ENCODE results near the gene SERPIND1. TPM values are rescaled to one million over a fixed set of nuclear protein-coding genes. Genes with fewer than 3 reads are reported as not detected.

Gene SERPIND1
- total and polyA plus RNA-seq, 10 of the 15 experiments (the other 5 are each of a cell fraction or from before 2014, with no cell fraction given), result 0.08 to 0.85 (median 0.38) TPM; not detected in 1

GRCh38 chr22:20750461-20751184 lies 23.3 kb upstream of the SERPIND1 start (continued):
- no peak for TF ChIP-seq HDGF (IDR thresholded peaks at IDR 0.05)
- TF ChIP-seq PAX5 (IDR thresholded peaks at IDR 0.05; ENCODE audit: borderline replicate concordance, low read depth, low read length), result peak; percentile 28; the same call in 1 of the 2 replicates
- TF ChIP-seq TCF3 (IDR thresholded peaks at IDR 0.05; ENCODE audit: borderline replicate concordance, insufficient read depth, low read depth, low read length), result 0 out of 2 replicates have a peak, but pooled peaks have one; percentile 78
- no peak for TF ChIP-seq PML (IDR thresholded peaks at IDR 0.05; ENCODE audit: low read length)
- TF ChIP-seq POLR2AphosphoS5 (IDR thresholded peaks at IDR 0.05; ENCODE audit: low read length), result peak; percentile 67; the same call in 1 of the 2 replicates
- TF ChIP-seq PKNOX1 (IDR thresholded peaks at IDR 0.05), result peak; percentile 30; the same call in 1 of the 2 replicates
- peak; percentile 79 for TF ChIP-seq RELA (IDR thresholded peaks at IDR 0.05; ENCODE audit: borderline replicate concordance, partially characterized antibody)
- peak; percentile 63 for TF ChIP-seq IKZF1 (conservative IDR thresholded peaks at IDR 0.05)
- TF ChIP-seq RELB (IDR thresholded peaks at IDR 0.05; ENCODE audit: low read depth), result peak; percentile 63; the same call in 1 of the 2 replicates
- TF ChIP-seq POLR2A (IDR thresholded peaks at IDR 0.05; ENCODE audit: low read depth, low read length), result peak; percentile 22; the same call in 1 of the 2 replicates
- TF ChIP-seq, protein P1, sequence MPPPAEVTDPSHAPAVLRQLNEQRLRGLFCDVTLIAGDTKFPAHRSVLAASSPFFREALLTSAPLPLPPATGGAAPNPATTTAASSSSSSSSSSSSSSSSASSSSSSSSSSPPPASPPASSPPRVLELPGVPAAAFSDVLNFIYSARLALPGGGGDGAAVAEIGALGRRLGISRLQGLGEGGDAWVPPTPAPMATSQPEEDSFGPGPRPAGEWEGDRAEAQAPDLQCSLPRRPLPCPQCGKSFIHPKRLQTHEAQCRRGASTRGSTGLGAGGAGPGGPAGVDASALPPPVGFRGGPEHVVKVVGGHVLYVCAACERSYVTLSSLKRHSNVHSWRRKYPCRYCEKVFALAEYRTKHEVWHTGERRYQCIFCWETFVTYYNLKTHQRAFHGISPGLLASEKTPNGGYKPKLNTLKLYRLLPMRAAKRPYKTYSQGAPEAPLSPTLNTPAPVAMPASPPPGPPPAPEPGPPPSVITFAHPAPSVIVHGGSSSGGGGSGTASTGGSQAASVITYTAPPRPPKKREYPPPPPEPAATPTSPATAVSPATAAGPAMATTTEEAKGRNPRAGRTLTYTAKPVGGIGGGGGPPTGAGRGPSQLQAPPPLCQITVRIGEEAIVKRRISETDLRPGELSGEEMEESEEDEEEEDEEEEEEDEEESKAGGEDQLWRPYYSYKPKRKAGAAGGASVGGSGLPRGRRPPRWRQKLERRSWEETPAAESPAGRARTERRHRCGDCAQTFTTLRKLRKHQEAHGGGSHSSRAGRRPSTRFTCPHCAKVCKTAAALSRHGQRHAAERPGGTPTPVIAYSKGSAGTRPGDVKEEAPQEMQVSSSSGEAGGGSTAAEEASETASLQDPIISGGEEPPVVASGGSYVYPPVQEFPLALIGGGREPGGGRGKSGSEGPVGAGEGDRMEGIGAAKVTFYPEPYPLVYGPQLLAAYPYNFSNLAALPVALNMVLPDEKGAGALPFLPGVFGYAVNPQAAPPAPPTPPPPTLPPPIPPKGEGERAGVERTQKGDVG (CRISPR knock-in tag; IDR thresholded peaks at IDR 0.05), result no peak
- TF ChIP-seq MEF2B (IDR thresholded peaks at IDR 0.05; ENCODE audit: partially characterized antibody, poor library complexity, severe bottlenecking), result peak; percentile 64
- TF ChIP-seq, protein P2, sequence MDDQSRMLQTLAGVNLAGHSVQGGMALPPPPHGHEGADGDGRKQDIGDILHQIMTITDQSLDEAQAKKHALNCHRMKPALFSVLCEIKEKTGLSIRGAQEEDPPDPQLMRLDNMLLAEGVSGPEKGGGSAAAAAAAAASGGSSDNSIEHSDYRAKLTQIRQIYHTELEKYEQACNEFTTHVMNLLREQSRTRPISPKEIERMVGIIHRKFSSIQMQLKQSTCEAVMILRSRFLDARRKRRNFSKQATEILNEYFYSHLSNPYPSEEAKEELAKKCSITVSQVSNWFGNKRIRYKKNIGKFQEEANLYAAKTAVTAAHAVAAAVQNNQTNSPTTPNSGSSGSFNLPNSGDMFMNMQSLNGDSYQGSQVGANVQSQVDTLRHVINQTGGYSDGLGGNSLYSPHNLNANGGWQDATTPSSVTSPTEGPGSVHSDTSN (IDR thresholded peaks at IDR 0.05; ENCODE audit: insufficient replicate concordance, low read depth, low read length), result peak; percentile 34

Measured in GM12878 (cell line).